Progenitor cell of endocrine pancreas (in vitro differentiated cells): ENCODE data around the gene ZNF48. TPM values are rescaled to one million over a fixed set of nuclear protein-coding genes. Genes with fewer than 3 reads are reported as not detected.

Experiments
- DNase-seq: peaks from one replicate; pipeline ENCODE4 v3.0.0; 2021; ENCODE audit warnings: low spot score; ENCODE audit not compliant: unreplicated experiment
- H3K27ac Mint-ChIP-seq: 2 replicates; pipeline ENCODE4 v1.8.0; 2021; ENCODE audit warnings: mild to moderate bottlenecking, moderate library complexity, mixed read lengths
- H3K27me3 Mint-ChIP-seq: 2 replicates; pipeline ENCODE4 v1.8.0; 2021; ENCODE audit warnings: mixed read lengths
- H3K36me3 Mint-ChIP-seq: 2 replicates; pipeline ENCODE4 v1.8.0; 2022; ENCODE audit warnings: mixed read lengths; ENCODE audit not compliant: insufficient read depth
- H3K4me1 Mint-ChIP-seq: 2 replicates; pipeline ENCODE4 v1.8.0; 2021; ENCODE audit warnings: low read depth, mixed read lengths
- H3K4me3 Mint-ChIP-seq: 2 replicates; pipeline ENCODE4 v1.8.0; 2021; ENCODE audit warnings: low read depth, mild to moderate bottlenecking, moderate library complexity, mixed read lengths
- H3K9me3 Mint-ChIP-seq: 2 replicates; pipeline ENCODE4 v1.8.0; 2021; ENCODE audit warnings: low read depth, mixed read lengths
- CTCF ChIP-seq: fragments of 200-600 bp; sonication (generic); IDR thresholded peaks from one replicate; pipeline ENCODE4 v1.5.0; 2021; ENCODE audit warnings: antibody characterized with exemption, mild to moderate bottlenecking; ENCODE audit not compliant: unreplicated experiment
- total RNA-seq: library from RNA; stranded (reverse); gene quantifications from 2 replicates; pipeline ENCODE4 v1.2.1, GENCODE V29; 2021

Gene ZNF48
- total RNA-seq, 1 donor from 2014 or later = 62.6 TPM

- no peak for DNase-seq
- H3K36me3 Mint-ChIP-seq = peaks cover 2% of the 10 kb centered on the region
- peak overlapping the region; percentile 99 for H3K27ac Mint-ChIP-seq
Observed at GRCh38 chr16:30379158-30379783, 15.9 kb upstream of the ZNF48 start.

DNA sequence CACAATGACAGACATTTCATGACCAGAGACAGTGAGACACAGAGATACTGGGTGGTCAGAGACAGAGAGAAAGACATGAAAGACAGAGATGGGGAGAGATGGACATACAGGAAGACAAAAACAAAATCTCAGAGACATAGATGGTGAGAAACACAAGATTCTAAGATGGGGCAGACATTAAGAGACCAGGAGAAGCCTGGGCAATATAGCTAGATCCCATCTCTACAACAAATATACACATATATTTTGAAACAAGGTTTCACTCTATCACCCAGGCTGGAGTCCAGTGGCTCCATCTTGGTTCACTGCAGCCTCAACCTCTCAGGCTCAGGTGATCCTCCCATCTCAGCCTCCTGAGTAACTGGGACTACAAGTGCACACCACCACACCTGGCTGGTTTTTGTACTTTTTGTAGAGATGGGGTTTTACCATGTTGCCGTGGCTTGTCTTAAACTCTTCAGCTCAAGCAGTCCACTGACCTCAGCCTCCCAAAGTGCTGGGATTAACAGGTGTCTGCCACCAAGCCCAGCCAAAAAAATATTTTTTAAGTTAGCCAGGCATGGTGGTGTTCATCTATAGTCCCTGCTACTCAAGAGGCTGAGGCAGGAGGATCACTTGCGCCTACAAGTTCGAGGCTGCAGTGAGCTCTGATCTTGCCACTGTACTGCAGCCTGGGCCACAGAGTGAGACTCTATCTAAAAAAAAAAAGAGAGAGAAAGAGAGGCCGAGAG lies 15.0 kb upstream of the ZNF48 start:
- Mint-ChIP-seq H3K4me1 (peaks cover 11% of the 10 kb centered on the region), H3K36me3 (peaks cover 2% of the 10 kb centered on the region), H3K27ac (peak overlapping the region; percentile 99), H3K4me3 (peak overlapping the region; percentile 93), H3K27me3 (no peaks in the 10 kb centered on the region), H3K9me3 (no peaks in the 10 kb centered on the region)
- DNase-seq = no peak
- no peak for TF ChIP-seq CTCF

More at GRCh38 chr16:30379158-30379783, 15.9 kb upstream of the ZNF48 start:
- H3K4me3 Mint-ChIP-seq = peak overlapping the region; percentile 93
- H3K27me3 Mint-ChIP-seq = no peaks in the 10 kb centered on the region
- peak; percentile 16 for TF ChIP-seq CTCF
- H3K9me3 Mint-ChIP-seq = no peaks in the 10 kb centered on the region
- H3K4me1 Mint-ChIP-seq = peaks cover 11% of the 10 kb centered on the region

GRCh38 chr16:30380803-30381208 lies 14.4 kb upstream of the ZNF48 start:
- Mint-ChIP-seq H3K4me3 (no peak overlapping the region), H3K27me3 (no peaks in the 10 kb centered on the region), H3K36me3 (peaks cover 2% of the 10 kb centered on the region), H3K9me3 (no peaks in the 10 kb centered on the region), H3K4me1 (peaks cover 11% of the 10 kb centered on the region), H3K27ac (no peak overlapping the region)
- DNase-seq = no peak
- TF ChIP-seq CTCF = no peak

DNA sequence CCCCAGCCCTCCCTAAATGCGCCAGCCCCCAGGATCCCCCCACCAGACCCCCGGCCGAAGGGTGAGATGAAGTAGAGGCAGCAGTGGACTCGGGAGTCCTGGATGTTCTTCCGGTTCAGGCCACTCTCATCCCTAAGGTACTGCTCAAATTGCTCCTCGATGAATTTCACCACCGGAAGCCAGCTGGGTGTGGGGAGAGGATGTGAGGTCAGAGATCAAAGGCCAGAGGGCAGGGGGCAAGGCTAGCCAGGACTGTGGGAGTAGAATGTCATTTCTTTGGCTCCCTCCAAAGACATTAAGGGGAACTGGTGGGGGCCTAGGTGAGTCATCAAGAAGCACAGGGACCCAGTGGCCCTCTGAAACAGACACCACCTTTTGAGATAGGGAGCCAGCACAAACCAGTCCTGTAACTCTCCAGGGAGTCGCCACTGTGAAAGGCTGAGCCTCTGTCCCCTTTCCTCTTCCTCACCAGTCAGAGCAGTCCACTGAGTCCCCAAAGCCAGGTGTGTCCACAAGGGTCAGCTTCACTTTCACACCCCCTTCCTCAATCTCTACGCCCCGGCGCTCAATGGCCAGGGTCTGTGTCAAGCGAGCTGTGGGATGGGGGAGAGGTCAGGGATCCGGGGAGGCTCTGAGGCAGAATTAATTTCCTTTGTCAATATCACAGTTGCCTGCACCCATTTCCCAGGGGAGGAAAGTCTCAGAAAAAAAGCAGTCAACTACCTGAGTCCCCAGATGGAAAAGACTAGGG lies 13.8 kb upstream of the ZNF48 start:
- Mint-ChIP-seq H3K4me1 (peaks cover 11% of the 10 kb centered on the region), H3K27me3 (no peaks in the 10 kb centered on the region), H3K27ac (peak overlapping the region; percentile 59)

More for the DNA sequence above, 13.8 kb upstream of the ZNF48 start:
- TF ChIP-seq CTCF = no peak
- no peak for DNase-seq
- Mint-ChIP-seq H3K36me3 (peaks cover 2% of the 10 kb centered on the region), H3K4me3 (no peak overlapping the region), H3K9me3 (no peaks in the 10 kb centered on the region)
